ENCODE results near the gene ABCC11. TPM values are rescaled to one million over a fixed set of nuclear protein-coding genes. Genes with fewer than 3 reads are reported as not detected.

The ABCC11 gene
- total RNA-seq, 2 donors from 2014 or later: not detected

DNA sequence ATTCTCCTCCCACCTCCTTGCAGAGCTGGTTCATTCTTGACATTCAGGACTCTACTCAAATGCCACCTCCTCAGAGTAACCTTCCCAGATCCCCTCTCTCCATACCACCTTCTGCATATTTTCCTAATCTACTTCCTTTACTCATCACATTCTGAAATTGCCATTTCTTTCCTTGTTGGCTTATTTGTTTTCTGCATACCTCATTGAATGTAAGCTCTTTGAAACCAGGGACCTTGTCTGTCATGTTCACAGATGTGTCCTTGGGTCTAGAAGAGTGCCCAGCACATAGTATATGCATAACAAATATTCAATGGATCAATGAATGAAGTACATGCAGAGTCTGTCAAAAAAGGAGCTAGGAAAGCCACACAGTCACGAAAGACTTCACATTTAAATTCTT is 11.1 kb downstream of the ABCC11 start:
- no peak for ATAC-seq
- no peaks in the 10 kb centered on the region for H3K9me3 ChIP-seq (ENCODE audit: control insufficient read depth, low read length, poor library complexity, severe bottlenecking)
- Mint-ChIP-seq H3K27me3 (peaks cover 18% of the 10 kb centered on the region), H3K4me1 (no peaks in the 10 kb centered on the region), H3K4me3 (no peak overlapping the region), H3K27ac (no peak overlapping the region), H3K36me3 (ENCODE audit: low read depth) (no peaks in the 10 kb centered on the region)
- no peak for DNase-seq

DNA sequence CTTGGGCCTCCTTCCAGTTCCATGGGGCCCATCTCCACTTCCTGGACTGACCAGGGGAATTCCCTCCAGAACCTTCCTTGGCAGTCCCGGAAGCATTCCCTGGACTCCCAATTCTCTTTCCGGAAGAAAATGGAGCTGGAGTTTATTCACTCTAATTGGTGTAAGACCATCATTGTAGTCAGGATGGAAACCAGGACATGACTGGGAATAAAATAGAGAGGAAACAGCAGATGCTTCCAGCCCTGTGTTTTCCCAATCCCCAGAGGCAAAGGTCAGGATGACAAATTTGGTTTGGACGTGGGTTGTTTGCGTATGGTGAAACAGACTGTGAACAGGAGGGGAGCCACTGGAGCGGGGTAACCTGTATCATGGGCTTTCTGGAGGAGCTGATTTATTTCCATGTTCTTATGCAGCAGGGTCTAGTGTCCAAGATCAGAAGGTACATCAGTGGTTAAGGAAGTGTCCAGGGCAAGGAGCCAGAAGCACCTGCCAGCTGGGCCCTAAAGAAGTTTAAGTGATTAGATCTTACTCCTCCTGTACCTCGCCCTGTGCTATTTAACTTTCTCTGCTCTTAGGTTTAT is 11.7 kb downstream of the ABCC11 start:
- peaks cover 18% of the 10 kb centered on the region for H3K27me3 Mint-ChIP-seq

DNA sequence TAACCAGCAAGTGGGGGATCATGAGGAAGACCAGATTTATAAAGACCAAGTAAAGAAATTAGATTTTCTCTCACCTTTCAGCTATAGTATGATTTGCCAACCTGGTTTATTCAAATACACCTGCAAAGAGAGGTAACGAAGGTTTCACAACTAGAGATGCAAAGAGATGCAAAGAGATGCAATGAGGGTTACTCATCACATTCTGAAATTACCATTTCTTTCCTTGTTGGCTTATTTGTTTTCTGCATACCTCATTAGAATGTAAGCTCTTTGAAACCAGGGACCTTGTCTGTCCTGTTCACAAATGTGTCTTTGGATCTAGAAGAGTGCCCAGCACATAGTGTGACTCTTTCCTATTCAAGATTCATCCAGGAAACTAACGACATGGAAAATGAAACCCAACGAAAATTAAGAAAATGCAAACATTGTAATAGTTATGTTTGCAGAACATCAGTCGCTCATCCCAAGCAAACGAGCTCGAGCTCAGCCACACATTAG is 12.2 kb downstream of the ABCC11 start:
- no peak overlapping the region for H3K4me3 Mint-ChIP-seq
- H3K27ac Mint-ChIP-seq: no peak overlapping the region
- H3K9me3 ChIP-seq (ENCODE audit: control insufficient read depth, low read length, poor library complexity, severe bottlenecking): no peaks in the 10 kb centered on the region
- peaks cover under 1% of the 10 kb centered on the region for H3K36me3 Mint-ChIP-seq (ENCODE audit: low read depth)
- DNase-seq (no peak), ATAC-seq (no peak)
- H3K27me3 Mint-ChIP-seq: peaks cover 21% of the 10 kb centered on the region
- peaks cover 3% of the 10 kb centered on the region for H3K4me1 Mint-ChIP-seq

More for the DNA sequence above, 11.7 kb downstream of the ABCC11 start:
- H3K9me3 ChIP-seq (ENCODE audit: control insufficient read depth, low read length, poor library complexity, severe bottlenecking): no peaks in the 10 kb centered on the region
- H3K4me3 Mint-ChIP-seq: no peak overlapping the region
- DNase-seq: no peak
- H3K27ac Mint-ChIP-seq: no peak overlapping the region
- no peak for ATAC-seq
- no peaks in the 10 kb centered on the region for H3K36me3 Mint-ChIP-seq (ENCODE audit: low read depth)
- peaks cover 2% of the 10 kb centered on the region for H3K4me1 Mint-ChIP-seq

GRCh38 chr16:48234630-48235029 is 12.7 kb downstream of the ABCC11 start:
- H3K27ac Mint-ChIP-seq: no peak overlapping the region
- no peak for DNase-seq
- H3K4me3 Mint-ChIP-seq: no peak overlapping the region
- H3K36me3 Mint-ChIP-seq (ENCODE audit: low read depth): peaks cover 3% of the 10 kb centered on the region
- peaks cover 7% of the 10 kb centered on the region for H3K4me1 Mint-ChIP-seq
- ATAC-seq: no peak
- H3K27me3 Mint-ChIP-seq: peaks cover 26% of the 10 kb centered on the region
- H3K9me3 ChIP-seq (ENCODE audit: control insufficient read depth, low read length, poor library complexity, severe bottlenecking): no peaks in the 10 kb centered on the region

DNA sequence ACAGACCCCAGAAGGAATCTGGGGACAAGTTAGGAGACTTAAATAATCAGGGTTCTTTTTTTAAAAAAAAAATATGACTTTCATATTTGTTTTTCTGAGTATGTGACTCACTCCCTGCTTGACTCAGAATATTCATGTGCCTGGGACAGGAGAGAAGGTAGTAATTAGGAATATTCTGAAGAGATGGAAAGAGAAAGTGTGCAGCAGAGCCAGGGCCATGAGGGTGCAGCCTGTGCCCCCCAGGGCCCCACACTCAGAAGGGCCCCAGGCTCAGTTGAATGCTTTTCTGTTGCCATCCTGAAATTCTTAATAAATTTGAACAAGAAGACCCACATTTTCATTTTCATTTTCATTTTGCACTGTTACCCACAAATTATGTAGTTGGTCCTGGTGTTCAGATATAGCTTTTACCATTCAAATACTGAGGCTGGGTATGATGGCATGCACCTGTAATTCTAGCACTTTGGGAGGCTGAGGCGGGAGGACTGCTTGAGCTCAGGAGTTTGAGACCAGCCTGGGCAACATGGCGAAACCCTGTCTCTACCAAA is 14.8 kb downstream of the ABCC11 start:
- no peaks in the 10 kb centered on the region for H3K9me3 ChIP-seq (ENCODE audit: control insufficient read depth, low read length, poor library complexity, severe bottlenecking)
- H3K27ac Mint-ChIP-seq: no peak overlapping the region
- no peak for DNase-seq
- peaks cover 7% of the 10 kb centered on the region for H3K4me1 Mint-ChIP-seq
- no peak for ATAC-seq
- peaks cover 26% of the 10 kb centered on the region for H3K27me3 Mint-ChIP-seq
- H3K36me3 Mint-ChIP-seq (ENCODE audit: low read depth): peaks cover 3% of the 10 kb centered on the region
- H3K4me3 Mint-ChIP-seq: no peak overlapping the region

DNA sequence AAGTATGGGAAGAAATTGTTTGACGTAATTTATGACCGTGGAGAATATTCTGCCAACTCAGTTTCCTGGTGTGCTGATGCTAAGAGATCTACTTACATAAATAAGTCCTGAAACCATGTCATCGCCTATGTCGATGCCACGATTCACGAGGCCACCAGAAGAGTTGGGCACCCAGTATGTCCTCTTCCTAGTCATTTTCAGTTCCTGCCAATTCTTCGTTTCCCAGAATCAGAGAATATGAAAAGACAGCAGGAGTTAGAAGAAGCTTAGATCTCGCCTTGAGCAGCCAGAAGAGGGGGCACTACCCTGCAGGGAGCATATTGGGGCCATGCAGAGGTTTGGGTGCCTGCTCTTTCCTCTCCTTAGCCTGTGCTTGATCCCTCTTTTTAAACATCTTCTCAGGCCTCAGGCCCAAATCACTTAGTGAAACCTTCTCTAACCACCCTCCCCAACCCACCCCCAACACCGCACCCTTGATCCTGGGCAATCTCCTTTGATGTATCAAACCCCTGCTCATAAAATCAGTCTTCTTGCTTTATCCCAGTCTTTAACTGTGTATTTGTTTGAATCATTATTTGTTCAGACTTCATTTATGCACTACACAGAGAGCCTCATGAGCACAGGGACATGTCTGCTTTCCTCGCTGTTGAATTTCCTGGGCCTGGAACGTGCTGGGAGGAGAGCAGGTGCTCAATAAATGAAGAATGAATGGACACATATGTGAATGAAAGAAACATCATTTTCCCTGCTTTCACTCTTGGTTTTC is 15.4 kb downstream of the ABCC11 start:
- Mint-ChIP-seq H3K27ac (no peak overlapping the region), H3K36me3 (ENCODE audit: low read depth) (peaks cover 3% of the 10 kb centered on the region), H3K27me3 (peaks cover 24% of the 10 kb centered on the region), H3K4me1 (peaks cover 7% of the 10 kb centered on the region), H3K4me3 (no peak overlapping the region)
- H3K9me3 ChIP-seq (ENCODE audit: control insufficient read depth, low read length, poor library complexity, severe bottlenecking): no peaks in the 10 kb centered on the region
- DNase-seq: no peak
- ATAC-seq: peak; percentile 46

- H3K9me3 ChIP-seq (ENCODE audit: control insufficient read depth, low read length, poor library complexity, severe bottlenecking): no peaks in the 10 kb centered on the region
- ATAC-seq: no peak
- H3K36me3 Mint-ChIP-seq (ENCODE audit: low read depth): peaks cover 3% of the 10 kb centered on the region
- H3K27me3 Mint-ChIP-seq: peaks cover 34% of the 10 kb centered on the region
- peaks cover 5% of the 10 kb centered on the region for H3K4me1 Mint-ChIP-seq
- no peak overlapping the region for H3K27ac Mint-ChIP-seq
- DNase-seq: no peak
- H3K4me3 Mint-ChIP-seq: no peak overlapping the region
Measured at GRCh38 chr16:48225456-48225855, 21.9 kb downstream of the ABCC11 start.

DNA sequence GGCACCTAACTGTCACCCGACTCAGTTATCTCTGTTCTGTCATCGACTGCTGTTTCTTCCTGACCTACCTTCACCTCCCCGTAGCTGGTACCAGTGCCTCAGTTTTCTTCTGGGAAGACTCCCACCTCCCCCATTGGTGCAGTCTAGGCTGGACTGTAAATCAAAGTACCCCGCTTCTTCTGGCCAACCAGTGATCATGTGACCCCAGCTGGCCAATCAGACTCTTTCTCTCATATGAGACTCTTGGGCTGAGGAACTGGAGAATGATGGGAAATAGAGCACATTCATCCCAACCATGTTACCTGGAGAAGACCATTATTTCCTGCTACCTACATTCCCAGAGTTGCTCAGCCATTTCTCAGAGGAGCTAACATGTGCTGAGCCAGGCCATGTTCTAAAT is 23.8 kb downstream of the ABCC11 start:
- Mint-ChIP-seq H3K27ac (peak overlapping the region; percentile 48), H3K4me3 (no peak overlapping the region), H3K4me1 (no peaks in the 10 kb centered on the region), H3K27me3 (peaks cover 24% of the 10 kb centered on the region), H3K36me3 (ENCODE audit: low read depth) (no peaks in the 10 kb centered on the region)
- DNase-seq (no peak), ATAC-seq (no peak)
- H3K9me3 ChIP-seq (ENCODE audit: control insufficient read depth, low read length, poor library complexity, severe bottlenecking): no peaks in the 10 kb centered on the region

DNA sequence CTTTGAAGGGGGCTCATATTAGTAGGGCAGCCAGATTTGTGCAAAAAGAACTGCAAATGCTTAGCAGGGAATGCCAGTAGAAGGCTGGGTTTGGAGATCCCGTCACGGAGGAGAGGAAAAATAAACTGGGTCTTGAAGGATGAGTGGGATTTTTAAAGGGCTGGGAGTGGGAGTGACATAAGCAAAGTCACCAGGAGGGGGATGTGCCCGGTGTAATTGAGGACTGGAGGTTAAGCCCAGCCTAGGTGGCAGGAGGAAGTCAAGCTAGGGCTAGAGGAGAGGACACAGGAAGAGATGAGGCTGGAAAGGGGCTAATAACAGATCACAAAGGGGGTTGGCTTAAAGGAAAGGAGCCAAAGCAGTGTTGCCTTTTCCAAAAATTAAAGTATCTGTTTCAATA is 26.4 kb downstream of the ABCC11 start:
- no peaks in the 10 kb centered on the region for H3K36me3 Mint-ChIP-seq (ENCODE audit: low read depth)
- H3K4me3 Mint-ChIP-seq: no peak overlapping the region
- no peaks in the 10 kb centered on the region for H3K9me3 ChIP-seq (ENCODE audit: control insufficient read depth, low read length, poor library complexity, severe bottlenecking)
- DNase-seq: no peak
- ATAC-seq: no peak
- H3K27me3 Mint-ChIP-seq: peaks cover 12% of the 10 kb centered on the region
- H3K27ac Mint-ChIP-seq: no peak overlapping the region
- H3K4me1 Mint-ChIP-seq: no peaks in the 10 kb centered on the region

DNA sequence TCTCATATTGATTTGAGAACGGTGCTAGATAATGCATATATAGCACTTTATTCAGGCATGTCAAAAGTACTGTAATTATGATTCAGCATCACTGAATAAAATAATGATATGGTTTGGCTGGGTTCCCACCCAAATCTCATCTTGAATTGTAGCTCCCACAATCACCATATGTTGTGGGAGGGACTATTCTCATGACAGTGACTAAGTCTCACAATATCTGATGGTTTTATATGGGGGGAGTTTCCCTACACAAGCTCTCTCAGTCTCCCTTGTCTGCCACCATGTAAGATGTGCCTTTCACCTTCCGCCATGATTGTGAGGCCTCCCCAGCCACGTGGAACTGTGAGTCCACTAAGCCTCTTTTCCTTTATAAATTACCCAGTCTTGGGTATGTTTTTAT is 28.9 kb downstream of the ABCC11 start:
- Mint-ChIP-seq H3K4me1 (no peaks in the 10 kb centered on the region), H3K27me3 (peaks cover 2% of the 10 kb centered on the region), H3K36me3 (ENCODE audit: low read depth) (no peaks in the 10 kb centered on the region), H3K4me3 (no peak overlapping the region), H3K27ac (no peak overlapping the region)
- ATAC-seq: no peak
- H3K9me3 ChIP-seq (ENCODE audit: control insufficient read depth, low read length, poor library complexity, severe bottlenecking): no peaks in the 10 kb centered on the region
- no peak for DNase-seq

DNA sequence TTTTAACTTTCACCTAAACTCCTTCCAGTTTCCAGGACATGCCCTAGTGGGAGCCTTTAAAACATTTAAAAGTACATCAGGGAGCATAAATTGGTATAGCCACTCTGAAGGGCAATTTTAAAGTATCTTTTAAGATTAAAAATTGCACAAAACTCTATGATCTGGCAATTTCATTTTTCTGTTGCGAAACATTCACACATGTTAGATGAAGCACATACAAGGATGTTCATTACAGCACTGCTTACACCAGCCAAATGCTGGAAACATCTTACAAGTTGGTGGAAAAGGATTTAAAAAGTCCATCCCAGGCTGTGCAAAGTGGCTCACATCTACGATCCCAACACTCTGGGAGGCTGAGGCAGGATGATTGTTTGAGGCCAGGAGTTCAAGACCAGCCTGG is 29.6 kb downstream of the ABCC11 start:
- no peaks in the 10 kb centered on the region for H3K9me3 ChIP-seq (ENCODE audit: control insufficient read depth, low read length, poor library complexity, severe bottlenecking)
- no peak overlapping the region for H3K27ac Mint-ChIP-seq
- H3K4me1 Mint-ChIP-seq: no peaks in the 10 kb centered on the region
- H3K36me3 Mint-ChIP-seq (ENCODE audit: low read depth): no peaks in the 10 kb centered on the region
- DNase-seq (no peak), ATAC-seq (no peak)
- no peak overlapping the region for H3K4me3 Mint-ChIP-seq
- no peaks in the 10 kb centered on the region for H3K27me3 Mint-ChIP-seq

- Mint-ChIP-seq H3K27me3 (no peaks in the 10 kb centered on the region), H3K4me3 (no peak overlapping the region), H3K4me1 (no peaks in the 10 kb centered on the region), H3K27ac (no peak overlapping the region), H3K36me3 (ENCODE audit: low read depth) (no peaks in the 10 kb centered on the region)
- ATAC-seq (no peak), DNase-seq (no peak)
- no peaks in the 10 kb centered on the region for H3K9me3 ChIP-seq (ENCODE audit: control insufficient read depth, low read length, poor library complexity, severe bottlenecking)
Measured at GRCh38 chr16:48215738-48216137, 31.6 kb downstream of the ABCC11 start.

- peaks cover 15% of the 10 kb centered on the region for H3K27me3 Mint-ChIP-seq
- H3K9me3 ChIP-seq (ENCODE audit: control insufficient read depth, low read length, poor library complexity, severe bottlenecking): no peaks in the 10 kb centered on the region
- no peak for ATAC-seq
- no peak overlapping the region for H3K27ac Mint-ChIP-seq
- no peaks in the 10 kb centered on the region for H3K36me3 Mint-ChIP-seq (ENCODE audit: low read depth)
- H3K4me3 Mint-ChIP-seq: no peak overlapping the region
- H3K4me1 Mint-ChIP-seq: no peaks in the 10 kb centered on the region
- DNase-seq: no peak
Measured at GRCh38 chr16:48212033-48212432, 35.3 kb downstream of the ABCC11 start.
